ENCODE data around the gene ZNF211. TPM values are rescaled to one million over a fixed set of nuclear protein-coding genes. Genes with fewer than 3 reads are reported as not detected.

Gene ZNF211
- total RNA-seq, 3 donors from 2014 or later (not counting 1 experiment from before 2014, with no cell fraction given) = 33.7 to 47.0 (median 36.9) TPM

DNA sequence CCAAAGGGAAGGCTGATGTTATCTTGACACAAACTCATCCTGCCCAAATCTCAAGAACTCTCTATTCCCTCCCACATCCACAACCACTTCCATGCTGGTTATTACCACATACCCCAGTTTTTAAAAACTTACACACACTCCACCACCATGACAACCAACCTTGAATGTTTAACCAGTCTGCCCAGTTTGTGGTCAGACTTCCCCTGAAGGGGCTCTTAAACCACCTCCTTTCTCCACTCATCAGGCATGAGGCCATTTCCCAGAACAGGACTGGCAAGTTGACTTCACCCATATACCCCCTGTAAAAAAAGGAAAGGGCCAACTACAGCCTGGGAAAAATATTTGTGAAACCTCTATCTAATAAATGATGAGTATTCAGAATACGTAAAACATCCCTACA, 23.4 kb downstream of the ZNF211 start:
- no peak for ATAC-seq
- H3K4me1 ChIP-seq (ENCODE audit: control insufficient read depth, insufficient read depth, low read length) = peaks cover 7% of the 10 kb centered on the region
- H3K27ac ChIP-seq (ENCODE audit: low read length) = no peak overlapping the region
- Mint-ChIP-seq H3K27ac (no peak overlapping the region), H3K9me3 (peaks cover 13 to 25% of the 10 kb centered on the region in 2 donors), H3K36me3 (peaks cover 35% of the 10 kb centered on the region), H3K27me3 (ENCODE audit: low read depth in 2 of 2) (peaks cover 21 to 33% of the 10 kb centered on the region in 2 donors), H3K4me1 (peaks cover 8 to 19% of the 10 kb centered on the region in 2 donors), H3K4me3 (no peak overlapping the region)
- intact Hi-C loops (cut with micrococcal nuclease) = no loop called here
- H3K27me3 ChIP-seq (ENCODE audit: control insufficient read depth, insufficient read depth, low read length) = peaks cover 3% of the 10 kb centered on the region
- no peak for TF ChIP-seq CTCF (IDR thresholded peaks at IDR 0.05)
- H3K36me3 ChIP-seq (ENCODE audit: control insufficient read depth, insufficient read depth, low read length) = no peaks in the 10 kb centered on the region
- no peak for DNase-seq
- WGBS (ENCODE audit: insufficient coverage) = no CpG with 5 or more reads among the region's 1 CpG
- no peak overlapping the region for H3K4me3 ChIP-seq (ENCODE audit: low read length)
- H3K9me3 ChIP-seq (ENCODE audit: control insufficient read depth, insufficient read depth, low read length) = peaks cover 19% of the 10 kb centered on the region

DNA sequence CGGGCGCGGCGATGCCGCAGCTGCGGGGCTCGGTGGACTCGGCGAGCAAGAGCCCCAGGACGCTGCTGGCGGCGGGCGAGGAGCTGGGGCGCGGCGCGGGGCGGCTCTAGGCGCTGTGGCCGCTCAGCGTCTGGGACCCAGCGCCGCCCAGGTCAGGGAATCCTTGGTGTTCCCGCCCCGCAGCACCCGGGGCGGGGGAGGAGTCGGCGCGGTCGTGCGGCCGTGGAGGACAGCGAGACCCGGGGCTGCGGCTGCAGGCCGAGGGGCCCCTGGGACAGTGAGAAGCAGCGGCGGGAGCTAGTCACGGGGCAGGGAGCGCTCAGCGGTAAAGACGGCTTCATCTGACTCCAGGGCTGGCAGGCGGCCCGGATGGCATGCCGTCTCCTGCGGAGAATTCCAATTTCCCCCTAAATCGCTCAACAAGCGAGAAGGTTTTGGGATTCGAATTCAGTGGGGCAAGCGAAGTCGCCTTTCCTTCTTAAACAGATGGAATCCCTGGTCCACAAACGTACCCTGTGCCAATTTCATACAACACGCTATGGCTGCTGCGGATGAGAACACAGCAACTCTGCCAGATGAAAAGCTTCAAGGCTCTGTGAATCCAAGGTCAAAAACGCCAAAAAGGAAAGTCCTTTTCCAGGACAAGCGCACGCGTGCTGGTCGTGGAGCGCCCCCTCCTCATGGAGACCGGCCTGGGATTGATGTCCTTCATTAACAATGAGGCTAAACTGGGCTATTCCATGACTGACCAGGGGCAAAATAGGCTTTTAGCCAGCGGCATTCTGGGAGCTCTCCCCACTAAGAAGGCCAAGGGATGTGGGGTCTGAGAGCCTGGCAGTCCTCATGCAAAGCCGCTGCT, 31.5 kb downstream of the ZNF211 start:
- H3K9me3 ChIP-seq (ENCODE audit: control insufficient read depth, insufficient read depth, low read length) = peaks cover 2% of the 10 kb centered on the region
- no peaks in the 10 kb centered on the region for H3K36me3 ChIP-seq (ENCODE audit: control insufficient read depth, insufficient read depth, low read length)
- 6% methylated on average over 64 of the region's 64 CpGs for WGBS (ENCODE audit: insufficient coverage)
- peaks cover 10% of the 10 kb centered on the region for H3K4me1 ChIP-seq (ENCODE audit: control insufficient read depth, insufficient read depth, low read length)
- ATAC-seq (peak in 2 of 3 donors; percentile 57 to 64), DNase-seq (peak in 1 of 2 donors; percentile 9)
- Mint-ChIP-seq H3K36me3 (peaks cover 7% of the 10 kb centered on the region), H3K27ac (peak overlapping the region in 1 of 2 donors; percentile 60), H3K4me3 (peak overlapping the region; percentile 82), H3K9me3 (no peaks in the 10 kb centered on the region), H3K4me1 (peaks cover 0 to 14% of the 10 kb centered on the region in 2 donors), H3K27me3 (ENCODE audit: low read depth in 2 of 2) (peaks cover 26 to 29% of the 10 kb centered on the region in 2 donors)
- no peak overlapping the region for H3K27ac ChIP-seq (ENCODE audit: low read length)
- no peak for TF ChIP-seq CTCF (IDR thresholded peaks at IDR 0.05)
- intact Hi-C loops (cut with micrococcal nuclease) = no loop called here
- H3K4me3 ChIP-seq (ENCODE audit: low read length) = no peak overlapping the region
- H3K27me3 ChIP-seq (ENCODE audit: control insufficient read depth, insufficient read depth, low read length) = peaks cover 31% of the 10 kb centered on the region

DNA sequence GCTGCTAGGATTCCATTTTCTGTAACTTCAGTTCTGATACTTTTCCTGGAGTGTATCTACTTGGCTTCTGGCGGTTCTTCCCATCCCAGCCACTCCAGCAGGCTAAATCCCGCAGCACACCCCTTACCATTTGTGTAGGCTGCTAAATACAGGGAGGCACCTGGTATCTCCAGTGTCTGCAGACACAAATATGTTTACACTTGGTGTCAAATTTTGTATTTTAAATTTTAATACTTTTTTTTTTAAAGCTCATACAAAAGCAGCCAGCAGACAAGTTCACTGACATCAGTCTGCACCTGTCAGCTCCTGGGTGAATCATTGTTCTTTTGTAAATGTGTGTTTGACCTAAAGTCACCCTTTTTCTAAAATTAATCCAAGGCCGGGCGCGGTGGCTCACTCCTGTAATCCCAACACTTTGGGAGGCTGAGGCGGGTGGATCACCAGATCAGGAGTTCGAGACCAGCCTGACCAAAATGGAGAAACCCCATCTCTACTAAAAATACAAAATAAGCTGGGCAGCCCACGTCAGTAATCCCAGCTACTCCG, 32.4 kb downstream of the ZNF211 start:
- Histone ChIP-seq H3K9me3 (ENCODE audit: control insufficient read depth, insufficient read depth, low read length) (peaks cover 2% of the 10 kb centered on the region), H3K27ac (ENCODE audit: low read length) (no peak overlapping the region), H3K36me3 (ENCODE audit: control insufficient read depth, insufficient read depth, low read length) (no peaks in the 10 kb centered on the region), H3K4me1 (ENCODE audit: control insufficient read depth, insufficient read depth, low read length) (peaks cover 10% of the 10 kb centered on the region), H3K4me3 (ENCODE audit: low read length) (no peak overlapping the region), H3K27me3 (ENCODE audit: control insufficient read depth, insufficient read depth, low read length) (peaks cover 31% of the 10 kb centered on the region)
- DNase-seq (no peak), ATAC-seq (no peak)
- H3K36me3 Mint-ChIP-seq = peaks cover 7% of the 10 kb centered on the region
- H3K4me3 Mint-ChIP-seq = peak overlapping the region; percentile 42
- no peaks in the 10 kb centered on the region for H3K9me3 Mint-ChIP-seq
- WGBS (ENCODE audit: insufficient coverage) = 96% methylated on average over 9 of the region's 9 CpGs
- H3K4me1 Mint-ChIP-seq = peaks cover 0 to 14% of the 10 kb centered on the region in 2 donors
- no peak for TF ChIP-seq CTCF (IDR thresholded peaks at IDR 0.05)
- H3K27me3 Mint-ChIP-seq (ENCODE audit: low read depth in 2 of 2) = peaks cover 21 to 22% of the 10 kb centered on the region in 2 donors
- intact Hi-C loops (cut with micrococcal nuclease) = no loop called here
- no peak overlapping the region for H3K27ac Mint-ChIP-seq
